GM19397 (cell line): ENCODE results near the gene RABGAP1.
"Not testable (repeated sequence)": the region's sequence is repeated elsewhere in the genome, so short reads cannot be mapped to it uniquely, and the experiment has no call there.

Experiments used
- ATAC-seq: cut with Tn5 transposase; IDR thresholded peaks from one replicate; pipeline ENCODE4 v1.9.1; 2021; ENCODE audit warnings: mild to moderate bottlenecking, moderate library complexity; ENCODE audit not compliant: unreplicated experiment

The RABGAP1 gene

DNA sequence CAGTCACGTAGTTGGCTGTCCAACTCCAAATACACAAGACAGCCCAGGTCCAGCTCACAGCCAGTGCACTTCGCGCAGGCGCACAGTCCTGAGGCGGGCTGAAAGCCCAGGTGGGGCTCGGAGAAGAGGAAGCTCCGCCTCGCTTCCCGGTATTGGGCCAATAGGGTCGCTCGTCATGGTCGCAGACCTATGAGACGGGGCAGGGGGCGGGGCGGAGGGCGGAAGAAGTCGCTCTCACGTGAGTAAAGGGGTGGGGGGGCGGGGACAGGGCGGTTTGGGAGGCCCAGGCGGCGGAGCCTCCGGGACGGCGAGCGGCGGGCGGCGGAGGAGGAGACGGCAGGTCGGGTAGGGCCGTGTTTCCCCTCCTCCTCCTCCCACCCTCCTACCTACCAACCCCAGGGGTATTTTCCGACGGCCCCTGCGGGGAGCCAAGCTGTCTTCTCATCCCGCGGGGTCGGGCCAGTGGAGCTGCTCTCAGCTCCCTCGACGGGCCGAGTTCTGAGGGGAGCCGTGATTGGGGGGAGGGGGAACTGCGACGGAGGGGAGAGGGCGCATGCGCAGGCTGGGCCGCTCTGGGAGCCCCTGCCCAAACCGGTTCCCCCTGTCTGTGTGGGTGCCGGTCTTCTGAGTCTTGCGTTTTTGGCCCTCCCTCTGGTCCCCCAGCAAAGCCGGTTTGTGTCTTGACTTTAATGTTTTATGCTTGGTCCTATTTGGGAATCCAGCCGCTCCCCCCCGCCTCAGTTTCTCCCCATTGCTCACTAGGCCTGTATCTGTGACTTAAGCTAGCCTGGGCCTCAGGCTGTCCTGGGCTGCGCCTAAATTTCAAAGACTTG lies at the start of gene RABGAP1:
RABGAP1 (plus strand) TSS at position 272 of the 833 bp plus-strand sequence. CDS start 16,040 bp downstream, outside the sequence.
- peak; percentile 97 for ATAC-seq

DNA sequence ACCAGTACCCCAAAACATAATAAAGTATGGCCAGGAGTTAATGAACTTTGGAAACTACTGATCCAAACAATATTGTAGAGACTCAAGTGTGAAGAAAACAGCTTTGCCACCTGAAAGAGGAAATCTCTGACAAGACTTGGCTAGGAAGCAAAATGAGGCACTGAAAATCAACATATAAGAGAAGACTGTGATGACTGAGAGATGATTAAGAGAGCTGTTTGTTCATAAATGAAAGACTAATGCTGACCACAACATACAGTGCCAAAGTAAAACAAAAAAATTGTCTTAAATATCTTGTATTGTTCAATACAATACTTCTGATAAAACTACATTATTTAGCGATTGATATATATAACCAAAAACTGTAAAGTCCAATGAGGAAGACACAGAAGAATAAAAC lies 42.9 kb upstream of the RABGAP1 start:
- no peak for ATAC-seq

DNA sequence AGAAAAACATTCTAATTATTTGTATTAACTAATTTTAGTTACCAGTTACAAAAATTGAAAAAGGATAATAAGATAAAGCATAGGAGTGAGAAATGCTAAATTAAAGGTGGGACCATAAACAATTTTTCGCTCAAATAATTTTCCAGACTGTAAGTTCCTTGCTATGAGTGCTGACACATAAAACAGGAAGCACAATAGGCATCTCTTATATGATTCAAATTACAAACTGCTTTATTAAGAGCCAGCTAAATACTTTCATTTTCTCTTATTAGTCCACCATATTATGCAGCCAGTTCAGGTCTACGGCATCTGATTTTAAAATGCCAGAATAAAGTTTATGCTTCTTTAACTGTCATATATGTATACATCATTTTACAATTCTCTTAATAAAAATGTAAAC lies 40.0 kb upstream of the RABGAP1 start:
- ATAC-seq: no peak

DNA sequence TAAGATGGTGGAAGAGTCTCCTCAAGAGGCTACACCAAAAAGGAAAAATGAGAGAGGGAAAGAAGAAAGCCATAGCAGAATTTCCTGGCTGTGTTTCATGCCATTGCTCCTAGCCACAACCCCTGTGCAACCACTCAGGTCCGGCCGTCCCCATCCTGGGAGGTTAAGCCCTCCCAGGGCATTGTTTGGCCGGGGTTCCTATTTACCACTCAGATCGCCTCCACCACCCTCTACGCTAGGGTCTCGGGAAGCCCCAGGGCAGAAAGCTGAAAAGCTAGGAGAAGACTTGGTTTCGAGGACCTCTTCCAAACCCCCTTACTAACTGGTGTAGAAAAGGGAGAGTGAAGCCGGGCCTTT lies 36.4 kb upstream of the RABGAP1 start:
- peak; percentile 21 for ATAC-seq

DNA sequence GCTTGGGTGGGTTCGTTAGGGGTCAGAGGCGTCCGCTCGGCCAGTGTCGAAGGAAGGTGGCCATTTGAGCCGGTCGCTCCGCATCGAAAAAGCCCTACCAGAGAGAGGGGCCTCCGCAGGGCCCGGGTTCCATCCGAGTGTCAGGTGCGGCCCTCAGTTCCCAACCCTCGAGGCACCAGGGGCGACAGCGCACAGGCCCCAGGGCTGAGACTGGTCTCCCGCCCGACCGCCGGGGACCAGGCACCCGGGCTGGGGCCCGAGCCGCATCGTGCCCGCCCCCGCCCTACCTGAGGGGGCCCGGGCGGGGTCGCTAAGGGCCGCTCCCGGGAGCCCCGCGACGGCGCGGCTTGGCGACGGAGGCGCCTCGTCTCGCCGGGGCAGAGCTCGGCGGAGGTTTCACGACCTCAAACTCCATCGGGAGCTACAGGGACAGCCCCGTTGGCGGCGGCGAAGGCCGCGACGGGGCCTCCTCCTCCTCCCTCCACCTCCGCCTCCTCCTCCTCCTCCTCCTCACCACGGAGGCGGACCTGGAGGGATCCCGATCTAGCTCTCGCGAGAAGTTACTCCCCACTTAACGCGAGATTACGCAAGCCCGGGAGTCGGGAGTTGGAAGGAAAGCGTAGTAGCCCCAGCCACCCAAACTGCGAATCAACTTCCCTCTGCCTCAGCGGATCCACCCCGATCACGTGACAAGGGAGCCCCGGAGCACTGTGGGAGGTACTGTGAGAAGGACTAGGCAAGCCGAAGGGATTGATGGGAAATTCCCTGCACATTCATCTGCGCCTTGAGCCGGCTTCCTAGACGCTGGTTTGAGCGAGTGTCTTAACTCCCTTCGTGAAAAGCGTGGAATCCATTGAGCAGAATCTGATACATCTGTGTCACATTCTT lies 35.8 kb upstream of the RABGAP1 start, which contains the start of gene RC3H2:
RC3H2 (minus strand) TSS at position 537 of the 888 bp plus-strand sequence. CDS start 7,850 bp downstream, outside the sequence.
- peak; percentile 91 for ATAC-seq

DNA sequence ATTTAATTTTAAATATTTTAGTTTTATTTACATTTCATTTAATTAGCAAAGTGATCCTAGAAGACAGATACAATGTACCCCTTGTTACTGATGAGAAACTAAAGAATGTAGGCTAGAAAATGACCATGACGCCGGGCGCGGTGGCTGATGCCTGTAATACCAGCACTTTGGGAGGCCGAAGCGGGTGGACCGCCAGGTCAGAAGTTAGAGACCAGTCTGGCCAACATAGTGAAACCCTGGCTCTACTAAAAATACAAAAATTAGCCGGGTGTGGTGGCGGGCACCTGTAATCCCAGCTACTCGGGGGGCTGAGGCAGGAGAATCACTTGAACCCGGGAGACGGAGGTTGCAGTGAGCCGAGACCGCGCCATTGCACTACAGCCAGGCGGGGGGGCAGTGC lies 34.7 kb upstream of the RABGAP1 start:
- not testable (repeated sequence) for ATAC-seq

DNA sequence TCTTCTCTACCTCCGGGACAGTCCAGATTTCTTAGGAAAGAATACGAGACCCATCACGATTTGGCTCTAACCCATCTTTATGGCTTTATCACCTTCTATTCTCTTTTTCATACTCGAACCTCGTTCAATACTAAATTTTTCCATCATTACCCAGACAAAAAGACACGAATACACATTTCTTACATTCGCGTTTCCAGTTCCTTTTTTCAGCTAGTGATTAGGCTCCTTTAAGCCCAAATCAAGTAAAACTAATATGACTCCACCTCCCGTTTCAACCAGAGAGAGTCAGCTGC lies 28.2 kb upstream of the RABGAP1 start:
- no peak for ATAC-seq

DNA sequence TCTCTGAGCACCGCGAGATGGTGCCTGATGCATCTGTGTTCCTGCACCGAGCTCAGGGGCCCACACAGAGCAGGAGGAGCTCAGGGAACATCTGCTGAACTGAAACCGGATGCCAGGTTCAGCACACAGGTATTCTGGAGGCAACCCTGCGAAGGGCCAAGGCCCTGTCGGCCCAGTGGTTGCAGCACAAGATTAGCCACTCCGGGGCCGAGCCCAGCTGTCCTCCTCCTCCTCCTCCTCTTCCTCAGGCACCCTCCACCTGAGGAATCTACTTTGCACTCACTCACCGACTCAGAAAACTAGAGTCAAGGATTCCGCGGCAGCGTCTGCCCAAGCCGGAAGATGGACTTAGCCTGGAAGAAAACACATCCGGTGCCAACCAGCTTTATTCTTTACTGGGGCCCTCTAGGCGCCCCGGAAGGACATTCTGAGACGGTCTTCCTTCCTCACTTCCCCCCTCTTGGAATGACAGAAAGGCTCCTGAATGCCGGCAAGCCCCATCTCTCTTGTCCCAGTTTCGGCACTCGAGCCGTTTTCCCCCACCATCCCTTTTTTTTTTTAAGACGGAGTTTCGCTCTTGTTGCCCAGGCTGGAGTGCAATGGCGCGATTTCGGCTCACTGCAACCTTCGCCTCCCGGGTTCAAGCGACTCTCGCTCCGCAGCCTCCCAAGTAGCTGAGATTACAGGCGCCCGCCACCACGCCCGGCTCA lies 27.7 kb upstream of the RABGAP1 start, which contains the start of gene ZBTB6:
ZBTB6 (minus strand) TSS at position 360 of the 710 bp plus-strand sequence. CDS start 1,251 bp downstream, outside the sequence.
- peak; percentile 98 for ATAC-seq

DNA sequence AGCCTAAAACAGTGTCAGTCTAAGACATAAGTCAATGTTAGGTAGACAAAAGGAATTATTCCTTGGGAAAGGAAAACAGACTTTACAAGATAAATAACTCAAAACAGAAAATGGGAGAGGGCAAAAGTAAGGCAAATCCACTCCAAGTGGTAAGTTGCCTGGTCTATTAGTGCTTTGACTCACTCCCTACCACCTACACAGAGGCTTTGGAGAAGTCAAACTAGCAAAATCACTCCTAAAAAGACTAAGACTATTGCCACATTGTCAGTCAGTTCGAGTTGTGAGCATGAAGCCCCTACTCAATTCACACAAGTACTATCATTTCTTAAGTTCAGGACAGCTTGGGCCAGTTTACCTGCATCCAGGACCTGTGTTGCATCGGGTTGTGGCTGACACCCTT lies 22.5 kb upstream of the RABGAP1 start:
- ATAC-seq: no peak

DNA sequence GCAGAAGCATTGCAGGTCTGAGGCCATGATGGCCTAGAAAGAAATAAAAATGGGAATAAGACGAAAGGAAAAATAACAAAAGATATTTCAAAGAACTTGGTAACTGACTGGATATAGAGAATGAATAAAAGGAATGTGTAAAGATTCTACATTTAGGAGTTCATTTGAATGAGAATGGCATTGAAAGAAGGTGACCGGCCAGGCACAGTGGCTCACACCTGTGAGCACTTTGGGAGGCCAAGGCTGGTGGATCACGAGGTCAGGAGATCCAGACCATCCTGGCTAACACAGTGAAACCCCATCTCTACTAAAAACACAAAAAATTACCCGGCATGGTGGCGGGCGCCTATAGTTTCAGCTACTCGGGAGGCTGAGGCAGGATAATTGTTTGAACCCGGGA lies 18.1 kb upstream of the RABGAP1 start:
- no peak for ATAC-seq

DNA sequence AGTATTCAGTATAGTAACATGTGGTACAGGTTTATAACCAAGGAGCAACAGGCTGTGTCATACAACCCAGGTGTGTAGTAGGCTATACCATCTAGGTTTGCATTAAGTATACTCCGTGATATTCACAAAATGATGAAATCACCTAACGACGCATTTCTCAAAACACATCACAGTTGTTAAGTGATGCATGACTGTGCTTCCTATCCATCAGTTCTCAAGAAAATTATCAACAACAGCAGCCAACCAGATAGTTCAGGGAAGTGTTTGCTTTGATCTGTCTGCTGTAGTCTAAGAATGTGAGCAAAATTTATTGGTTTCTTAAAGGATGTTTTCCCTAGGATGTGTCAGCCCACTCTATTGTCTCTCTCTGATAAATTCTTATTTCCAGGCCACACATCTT lies 16.9 kb upstream of the RABGAP1 start:
- no peak for ATAC-seq

DNA sequence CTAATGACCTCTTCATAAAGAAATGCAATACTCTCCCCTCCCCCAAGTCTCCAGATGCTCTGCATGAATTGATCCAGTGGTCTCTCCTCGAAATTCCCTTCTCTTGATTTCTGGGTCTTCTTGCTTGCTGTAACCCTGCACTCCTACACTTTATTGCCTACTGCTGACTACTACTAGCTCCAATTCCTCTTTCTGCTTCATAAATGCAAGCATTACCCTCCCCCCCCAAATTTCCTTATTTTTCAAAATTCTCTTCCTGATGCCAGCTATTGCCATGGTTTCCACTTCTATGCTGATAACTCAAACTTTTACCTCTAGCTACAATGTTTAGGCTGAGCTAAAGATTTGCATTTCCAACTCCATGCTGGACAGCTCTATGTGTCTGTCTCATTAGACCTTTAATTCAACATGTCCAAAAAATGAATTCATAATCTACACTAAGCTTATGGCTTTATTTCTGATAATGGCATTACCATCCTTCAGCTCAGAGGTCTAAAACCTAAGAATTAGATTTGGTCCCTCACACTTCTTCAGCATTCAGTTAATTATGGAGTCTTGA lies 10.9 kb upstream of the RABGAP1 start:
- no peak for ATAC-seq

DNA sequence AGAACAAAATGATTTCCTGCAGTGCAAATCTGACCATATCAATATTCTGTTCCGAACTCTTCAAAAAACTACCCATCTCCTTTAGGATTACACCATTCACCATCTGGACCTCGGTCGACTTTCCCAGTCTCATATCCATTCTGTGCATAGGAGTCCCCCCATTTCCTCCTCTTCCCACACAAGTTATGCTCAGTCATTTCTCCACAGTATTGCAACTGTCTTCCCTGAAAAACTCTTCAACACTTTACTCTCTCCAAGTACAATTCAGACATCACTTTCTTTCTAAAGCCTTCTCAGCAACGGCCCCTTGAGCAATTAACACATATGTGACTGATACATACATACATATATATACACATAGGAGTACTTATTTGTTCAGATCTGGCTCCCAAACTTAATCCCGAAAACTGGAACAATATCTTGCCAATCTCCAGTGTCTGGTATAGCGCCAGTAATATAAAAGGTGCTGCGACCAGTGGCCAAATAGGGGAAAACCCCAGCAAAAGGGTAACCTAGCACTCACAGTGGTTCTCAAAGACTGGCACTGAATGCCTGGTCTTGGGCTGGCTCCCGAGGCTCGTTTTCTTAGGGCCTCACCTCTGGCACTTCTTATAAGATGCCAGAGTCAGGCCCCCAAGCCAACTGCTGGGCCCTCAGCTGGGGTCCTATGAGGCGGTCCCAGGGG lies 10.1 kb upstream of the RABGAP1 start:
- ATAC-seq: no peak

DNA sequence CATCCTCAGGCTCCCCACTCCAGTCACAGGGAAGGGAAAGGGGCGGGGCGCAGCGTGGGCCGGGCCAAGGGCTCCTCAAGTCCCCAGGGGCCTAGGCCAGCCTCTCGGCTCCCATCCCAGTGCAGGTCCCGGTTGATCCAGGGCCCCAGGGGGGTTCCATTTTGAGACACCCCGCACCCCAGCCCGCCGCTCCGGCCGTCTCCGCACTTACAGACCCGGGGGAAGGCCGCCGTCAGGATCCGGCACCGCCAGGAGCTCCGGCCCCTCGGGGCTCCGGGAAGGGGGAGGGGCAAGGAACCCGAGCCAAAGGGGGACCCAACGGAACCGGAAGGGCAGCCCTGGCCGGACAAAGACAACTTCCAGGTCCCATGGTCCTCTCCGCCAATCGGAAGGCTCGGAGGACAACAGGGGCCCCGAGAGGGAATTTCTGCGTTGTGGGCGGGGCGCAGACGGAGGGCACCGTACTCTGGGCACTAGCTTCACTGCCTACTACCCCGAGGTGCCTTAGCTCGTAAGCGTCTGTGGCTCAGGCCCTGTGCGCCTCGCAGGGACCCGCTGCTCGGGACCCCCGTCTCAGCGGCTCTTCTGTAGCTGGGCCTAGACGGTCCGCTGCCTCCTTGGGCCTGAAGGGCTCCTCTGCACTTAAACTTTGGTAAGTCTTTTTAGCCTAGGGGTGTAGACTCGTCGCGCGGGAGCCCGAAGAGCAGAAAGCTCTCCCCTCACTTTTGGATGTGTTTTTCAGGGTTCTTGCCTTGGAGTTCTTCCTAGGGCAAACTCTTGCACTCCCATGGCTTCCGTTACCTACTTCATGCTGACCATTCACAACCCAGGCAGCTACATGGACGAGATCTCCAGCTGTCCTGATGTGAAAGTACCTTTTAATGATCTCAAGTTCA lies 9.3 kb upstream of the RABGAP1 start, which contains the start of gene ZBTB26:
ZBTB26 (minus strand) TSS at position 287 of the 896 bp plus-strand sequence. CDS start 11,578 bp downstream, outside the sequence.
- peak; percentile 96 for ATAC-seq

DNA sequence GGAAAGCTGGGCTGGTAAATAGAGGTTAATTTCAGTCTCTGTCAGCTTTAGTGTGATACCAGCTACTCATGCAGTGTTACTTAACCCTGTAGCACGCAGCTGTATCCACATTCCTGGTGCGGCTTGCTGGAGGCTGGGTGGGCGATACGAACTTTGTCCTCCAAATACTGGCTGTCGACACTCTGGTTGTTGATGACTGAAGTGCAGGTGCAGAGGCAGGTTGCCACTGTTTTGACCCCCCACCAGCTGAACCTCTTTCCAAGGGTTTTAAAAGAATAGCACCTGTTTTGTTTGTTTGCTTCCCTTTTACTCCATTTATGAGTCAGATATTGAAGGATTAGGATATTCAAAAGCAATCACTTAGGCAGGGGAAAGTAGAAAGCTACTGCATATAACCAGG lies 4.4 kb upstream of the RABGAP1 start:
- no peak for ATAC-seq

DNA sequence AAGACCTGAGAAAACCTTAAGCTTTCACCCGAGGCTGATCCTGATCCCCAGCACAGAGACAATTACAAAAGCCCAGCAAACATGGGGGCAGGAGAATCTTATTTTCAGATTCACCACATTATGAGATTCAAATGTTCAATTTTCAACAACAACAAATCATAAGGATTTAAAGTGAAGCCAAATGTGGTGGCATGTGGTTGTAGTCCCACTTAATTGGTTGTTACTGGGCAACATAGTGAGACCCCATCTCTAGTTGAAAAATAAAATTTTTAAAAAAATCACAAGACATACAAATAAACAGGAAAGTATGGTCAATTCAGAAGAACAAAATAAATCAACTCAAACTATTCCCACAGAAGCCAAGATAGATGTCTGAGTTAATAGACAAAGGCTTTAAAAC lies 3.9 kb upstream of the RABGAP1 start:
- no peak for ATAC-seq

DNA sequence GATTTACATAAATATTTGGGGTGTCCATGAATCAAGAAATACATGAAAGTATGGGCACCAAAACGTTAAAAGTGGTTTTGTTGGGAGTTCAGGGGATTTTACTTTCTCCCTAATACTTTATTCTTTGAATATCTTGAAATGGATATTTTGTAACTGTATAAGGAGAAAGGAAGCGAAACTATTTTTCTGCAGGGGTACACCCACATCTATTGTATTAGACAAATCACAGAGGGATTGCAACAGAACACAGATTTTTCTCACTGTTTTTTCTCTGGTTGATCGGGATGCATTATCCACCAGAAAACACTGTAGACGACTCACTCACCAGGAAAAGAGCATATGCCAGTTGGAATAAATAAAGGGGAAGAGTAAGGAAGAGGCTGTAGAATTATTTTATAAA lies 1.2 kb upstream of the RABGAP1 start:
- ATAC-seq: no peak

DNA sequence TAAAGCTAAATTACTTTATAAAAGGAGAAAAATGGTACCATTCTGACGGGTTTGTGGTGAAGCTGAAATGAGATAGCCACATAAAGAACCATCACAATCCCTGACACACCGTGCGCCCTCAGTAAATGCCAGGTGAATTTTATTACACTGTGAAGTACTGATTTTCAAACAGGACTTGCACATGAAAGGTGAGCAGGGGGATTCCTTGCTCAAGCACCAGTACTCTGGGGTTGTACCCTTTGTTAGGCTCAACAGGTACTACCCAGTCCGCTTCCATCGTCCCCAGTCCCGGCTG lies 419 bp upstream of the RABGAP1 start:
- ATAC-seq: no peak

DNA sequence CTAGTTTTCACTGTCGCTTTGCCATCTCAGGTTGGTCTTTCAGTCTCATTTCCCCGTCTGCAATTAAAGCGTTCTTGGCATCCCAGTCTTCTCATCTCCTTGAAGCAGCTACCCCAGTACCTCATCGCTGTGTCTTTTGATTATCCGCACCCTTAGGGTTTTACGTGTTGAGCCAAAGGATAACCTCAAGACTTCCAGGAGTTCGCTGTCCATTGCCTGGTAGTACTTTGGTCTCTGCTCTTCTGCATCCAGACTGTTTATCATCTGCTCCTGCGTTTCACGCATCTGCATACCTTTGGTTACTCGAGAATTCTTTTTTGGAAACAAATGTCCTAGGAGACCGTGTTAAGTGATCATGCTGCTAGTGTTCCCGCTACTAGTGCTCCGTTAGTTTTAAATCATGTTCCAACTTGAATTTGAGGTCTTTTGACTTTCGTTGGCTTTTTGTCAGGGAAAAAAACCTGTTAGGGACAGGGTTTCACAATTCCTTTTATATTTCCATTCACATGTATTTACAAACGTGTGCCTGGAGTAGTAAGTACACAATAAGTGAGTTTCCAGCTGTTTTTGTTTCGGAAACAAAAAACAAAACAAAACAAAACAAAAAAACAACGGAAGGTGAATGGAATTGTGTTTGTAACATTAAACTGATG lies 888 bp downstream of the RABGAP1 start:
- ATAC-seq: no peak
